Tibial nerve (tissue), 4 donors: ENCODE data around the gene DDX51.

ENCODE experiments used
- CTCF ChIP-seq, 5 experiments: fragments of 200-600 bp in 3 of 5; fragments of 450-650 bp in 2 of 5; sonication (generic) in 3 of 5; IDR thresholded peaks; one replicate each; pipeline ENCODE4 v1.5.1; 2016 to 2019; ENCODE audit warnings: antibody characterized with exemption in 5 of 5, mild to moderate bottlenecking in 3 of 5, moderate library complexity in 2 of 5
- EP300 ChIP-seq, 2 donors: sonication (generic); formaldehyde crosslinking; IDR thresholded peaks; one replicate each; pipeline ENCODE4 v1.6.1; 2017; ENCODE audit warnings: antibody characterized with exemption in 2 of 2, mild to moderate bottlenecking in 1 of 2
- POLR2A ChIP-seq, 2 donors: fragments of 450-650 bp; IDR thresholded peaks; one replicate each; pipeline ENCODE4 v1.6.1; 2017; ENCODE audit warnings: antibody characterized with exemption in 2 of 2, mild to moderate bottlenecking in 2 of 2, moderate library complexity in 2 of 2

GRCh38 chr12:132094269-132094891 is 49.7 kb downstream of the DDX51 start:
- TF ChIP-seq CTCF (IDR thresholded peaks at IDR 0.05) (no peak), POLR2A (IDR thresholded peaks at IDR 0.05) (no peak), EP300 (IDR thresholded peaks at IDR 0.05) (no peak)
